Measurements from ENCODE around the gene RAB10. TPM values are rescaled to one million over a fixed set of nuclear protein-coding genes. Genes with fewer than 3 reads are reported as not detected.

The RAB10 gene
- polyA plus RNA-seq, 1 donor from 2014 or later = 169 TPM

DNA sequence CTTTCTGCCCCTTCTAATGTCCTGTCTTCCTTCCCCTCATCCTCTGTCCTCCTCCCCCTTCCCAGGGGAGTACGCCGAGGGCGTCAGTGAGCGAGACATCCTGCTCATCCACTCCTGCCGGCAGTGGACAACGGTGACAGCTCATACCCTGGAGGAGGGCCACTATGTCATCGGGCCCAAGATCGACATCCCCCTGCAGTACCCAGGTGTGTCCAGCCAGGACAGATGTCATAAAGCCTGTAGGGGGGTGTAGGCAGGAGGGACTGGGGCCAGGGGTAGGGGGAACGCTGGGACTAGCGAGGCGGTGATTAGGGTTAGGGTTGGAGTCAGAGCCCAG, 142.4 kb downstream of the RAB10 start:
- no peaks in the 10 kb centered on the region for H3K36me3 ChIP-seq (ENCODE audit: insufficient read depth, low read length)
- H3K27ac ChIP-seq (ENCODE audit: low read length) = no peak overlapping the region
- no peaks in the 10 kb centered on the region for H4K20me1 ChIP-seq (ENCODE audit: insufficient read depth)
- no peak overlapping the region for H3K4me3 ChIP-seq (ENCODE audit: low read length)
- peaks cover 10% of the 10 kb centered on the region for H3K27me3 ChIP-seq (ENCODE audit: insufficient read depth, low read depth, low read length)
- peaks cover 14% of the 10 kb centered on the region for H3K79me2 ChIP-seq (replicated peaks; ENCODE audit: insufficient read depth, low read length)
- no peaks in the 10 kb centered on the region for H3K9me3 ChIP-seq (ENCODE audit: low read length)
- H2AFZ ChIP-seq (ENCODE audit: low read depth, low read length) = no peak overlapping the region
- H3K9me2 ChIP-seq (ENCODE audit: insufficient read depth, low read length) = no peaks in the 10 kb centered on the region
- no peak overlapping the region for H3K4me2 ChIP-seq (ENCODE audit: low read length)
- no peak overlapping the region for H3K9ac ChIP-seq (ENCODE audit: low read length)
- TF ChIP-seq EZH2 (IDR thresholded peaks at IDR 0.05; ENCODE audit: borderline replicate concordance, insufficient read depth, low read length, poor library complexity, severe bottlenecking) (no peak), RAD21 (conservative IDR thresholded peaks at IDR 0.05) (no peak), MXI1 (conservative IDR thresholded peaks at IDR 0.05; ENCODE audit: poor library complexity, severe bottlenecking) (no peak), TAF1 (IDR thresholded peaks at IDR 0.05; ENCODE audit: low read depth) (no peak), SMC3 (conservative IDR thresholded peaks at IDR 0.05; ENCODE audit: poor library complexity) (no peak), EP300 (conservative IDR thresholded peaks at IDR 0.05; ENCODE audit: poor library complexity, severe bottlenecking) (no peak), POLR2AphosphoS5 (IDR thresholded peaks at IDR 0.05) (no peak)
- TF ChIP-seq, protein P1, sequence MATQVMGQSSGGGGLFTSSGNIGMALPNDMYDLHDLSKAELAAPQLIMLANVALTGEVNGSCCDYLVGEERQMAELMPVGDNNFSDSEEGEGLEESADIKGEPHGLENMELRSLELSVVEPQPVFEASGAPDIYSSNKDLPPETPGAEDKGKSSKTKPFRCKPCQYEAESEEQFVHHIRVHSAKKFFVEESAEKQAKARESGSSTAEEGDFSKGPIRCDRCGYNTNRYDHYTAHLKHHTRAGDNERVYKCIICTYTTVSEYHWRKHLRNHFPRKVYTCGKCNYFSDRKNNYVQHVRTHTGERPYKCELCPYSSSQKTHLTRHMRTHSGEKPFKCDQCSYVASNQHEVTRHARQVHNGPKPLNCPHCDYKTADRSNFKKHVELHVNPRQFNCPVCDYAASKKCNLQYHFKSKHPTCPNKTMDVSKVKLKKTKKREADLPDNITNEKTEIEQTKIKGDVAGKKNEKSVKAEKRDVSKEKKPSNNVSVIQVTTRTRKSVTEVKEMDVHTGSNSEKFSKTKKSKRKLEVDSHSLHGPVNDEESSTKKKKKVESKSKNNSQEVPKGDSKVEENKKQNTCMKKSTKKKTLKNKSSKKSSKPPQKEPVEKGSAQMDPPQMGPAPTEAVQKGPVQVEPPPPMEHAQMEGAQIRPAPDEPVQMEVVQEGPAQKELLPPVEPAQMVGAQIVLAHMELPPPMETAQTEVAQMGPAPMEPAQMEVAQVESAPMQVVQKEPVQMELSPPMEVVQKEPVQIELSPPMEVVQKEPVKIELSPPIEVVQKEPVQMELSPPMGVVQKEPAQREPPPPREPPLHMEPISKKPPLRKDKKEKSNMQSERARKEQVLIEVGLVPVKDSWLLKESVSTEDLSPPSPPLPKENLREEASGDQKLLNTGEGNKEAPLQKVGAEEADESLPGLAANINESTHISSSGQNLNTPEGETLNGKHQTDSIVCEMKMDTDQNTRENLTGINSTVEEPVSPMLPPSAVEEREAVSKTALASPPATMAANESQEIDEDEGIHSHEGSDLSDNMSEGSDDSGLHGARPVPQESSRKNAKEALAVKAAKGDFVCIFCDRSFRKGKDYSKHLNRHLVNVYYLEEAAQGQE (IDR thresholded peaks at IDR 0.05; ENCODE audit: borderline replicate concordance) = no peak
- TF ChIP-seq, protein P2, sequence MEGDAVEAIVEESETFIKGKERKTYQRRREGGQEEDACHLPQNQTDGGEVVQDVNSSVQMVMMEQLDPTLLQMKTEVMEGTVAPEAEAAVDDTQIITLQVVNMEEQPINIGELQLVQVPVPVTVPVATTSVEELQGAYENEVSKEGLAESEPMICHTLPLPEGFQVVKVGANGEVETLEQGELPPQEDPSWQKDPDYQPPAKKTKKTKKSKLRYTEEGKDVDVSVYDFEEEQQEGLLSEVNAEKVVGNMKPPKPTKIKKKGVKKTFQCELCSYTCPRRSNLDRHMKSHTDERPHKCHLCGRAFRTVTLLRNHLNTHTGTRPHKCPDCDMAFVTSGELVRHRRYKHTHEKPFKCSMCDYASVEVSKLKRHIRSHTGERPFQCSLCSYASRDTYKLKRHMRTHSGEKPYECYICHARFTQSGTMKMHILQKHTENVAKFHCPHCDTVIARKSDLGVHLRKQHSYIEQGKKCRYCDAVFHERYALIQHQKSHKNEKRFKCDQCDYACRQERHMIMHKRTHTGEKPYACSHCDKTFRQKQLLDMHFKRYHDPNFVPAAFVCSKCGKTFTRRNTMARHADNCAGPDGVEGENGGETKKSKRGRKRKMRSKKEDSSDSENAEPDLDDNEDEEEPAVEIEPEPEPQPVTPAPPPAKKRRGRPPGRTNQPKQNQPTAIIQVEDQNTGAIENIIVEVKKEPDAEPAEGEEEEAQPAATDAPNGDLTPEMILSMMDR (IDR thresholded peaks at IDR 0.05; ENCODE audit: poor library complexity, severe bottlenecking) = no peak
- no peaks in the 10 kb centered on the region for H3F3A ChIP-seq (ENCODE audit: insufficient read depth, low read length, poor library complexity, severe bottlenecking)

DNA sequence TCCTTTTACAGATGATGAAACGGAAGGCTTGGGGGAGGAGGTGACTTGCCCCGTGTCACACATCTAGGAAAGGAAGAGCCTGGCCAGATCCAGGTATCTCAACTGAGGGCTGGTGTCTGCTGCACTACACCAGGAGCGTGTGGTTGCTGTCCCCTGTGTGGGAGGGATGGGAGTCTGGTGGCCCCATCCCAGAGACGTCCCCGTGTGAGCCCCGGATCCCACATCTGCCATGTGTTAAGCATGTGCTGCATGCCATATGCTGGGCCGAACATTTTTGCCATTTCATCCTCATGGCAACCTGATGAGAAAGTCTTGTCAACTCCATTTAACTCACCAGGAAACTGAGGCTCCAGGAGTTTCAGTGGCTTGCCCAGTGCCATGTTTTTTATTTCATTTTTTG, 143.2 kb downstream of the RAB10 start:
- Histone ChIP-seq H2AFZ (ENCODE audit: low read depth, low read length) (no peak overlapping the region), H3K36me3 (ENCODE audit: insufficient read depth, low read length) (no peaks in the 10 kb centered on the region), H3K9me3 (ENCODE audit: low read length) (no peaks in the 10 kb centered on the region), H4K20me1 (ENCODE audit: insufficient read depth) (no peaks in the 10 kb centered on the region), H3K4me3 (ENCODE audit: low read length) (no peak overlapping the region), H3K4me2 (ENCODE audit: low read length) (no peak overlapping the region), H3K79me2 (replicated peaks; ENCODE audit: insufficient read depth, low read length) (peaks cover 14% of the 10 kb centered on the region), H3K27ac (ENCODE audit: low read length) (no peak overlapping the region), H3K9me2 (ENCODE audit: insufficient read depth, low read length) (no peaks in the 10 kb centered on the region), H3F3A (ENCODE audit: insufficient read depth, low read length, poor library complexity, severe bottlenecking) (no peaks in the 10 kb centered on the region), H3K9ac (ENCODE audit: low read length) (no peak overlapping the region), H3K27me3 (ENCODE audit: insufficient read depth, low read depth, low read length) (peaks cover 10% of the 10 kb centered on the region)
- TF ChIP-seq RAD21 (conservative IDR thresholded peaks at IDR 0.05) (no peak), EP300 (conservative IDR thresholded peaks at IDR 0.05; ENCODE audit: poor library complexity, severe bottlenecking) (no peak), SMC3 (conservative IDR thresholded peaks at IDR 0.05; ENCODE audit: poor library complexity) (no peak), MXI1 (conservative IDR thresholded peaks at IDR 0.05; ENCODE audit: poor library complexity, severe bottlenecking) (no peak)
- TF ChIP-seq, protein P1 (IDR thresholded peaks at IDR 0.05; ENCODE audit: borderline replicate concordance) = no peak
- TF ChIP-seq, protein P2 (IDR thresholded peaks at IDR 0.05; ENCODE audit: poor library complexity, severe bottlenecking) = no peak
